Smooth muscle cell of bladder (primary cell): ENCODE measurements around the gene GET3. TPM values are rescaled to one million over a fixed set of nuclear protein-coding genes. Genes with fewer than 3 reads are reported as not detected.

Experiments used
- total RNA-seq: library from RNA; depleted of rRNA; stranded (reverse); fragments of >200 nt; gene quantifications from 2 replicates; pipeline ENCODE4 v1.2.3, GENCODE V29; 2014

GET3 gene
- total RNA-seq = 101 and 118 TPM in 2 replicates

GRCh38 chr19:12736995-12737834 is at the start of gene GET3:
Gene GET3, plus strand, starts transcription at chr19:12737497. Its CDS starts 9 bp downstream, at chr19:12737506.

GRCh38 chr19:12696366-12697335 is 40.6 kb upstream of the GET3 start, which contains the start of gene FBXW9:
Gene FBXW9, minus strand, starts transcription at chr19:12696631. Its CDS starts 50 bp downstream, at chr19:12696581.

GRCh38 chr19:12723641-12724426 is 13.5 kb upstream of the GET3 start, which contains the start of gene TNPO2:
Gene TNPO2, minus strand, starts transcription at chr19:12723932. Its CDS starts 2,955 bp downstream, at chr19:12720977.

GRCh38 chr19:12751635-12752034 is 14.3 kb downstream of the GET3 start, which contains the start of gene BEST2:
Gene BEST2, plus strand, starts transcription at chr19:12751791. Its CDS starts 802 bp downstream, at chr19:12752593.

GRCh38 chr19:12774588-12775555 is 37.6 kb downstream of the GET3 start, which contains the start of gene HOOK2:
Gene HOOK2, minus strand, starts transcription at chr19:12775552. Its CDS starts 103 bp downstream, at chr19:12775449.

GRCh38 chr19:12791345-12792050 is 54.2 kb downstream of the GET3 start, which contains the start of gene JUNB:
Gene JUNB, plus strand, starts transcription at chr19:12791486. Its CDS starts 286 bp downstream, at chr19:12791772.

Other genes with a start within 250 kb of the GET3 start
- gene ZNF564, start 186.0 kb upstream of the GET3 start, total RNA-seq = 6.8 and 11.4 TPM in 2 replicates
- gene ZNF490, start 126.7 kb upstream of the GET3 start, total RNA-seq = 7.7 and 8.9 TPM in 2 replicates
- 11.2 and 14.1 TPM in 2 replicates for gene ZNF791, start 126.6 kb upstream of the GET3 start, total RNA-seq
- 20.9 and 24.9 TPM in 2 replicates for gene MAN2B1, start 70.8 kb upstream of the GET3 start, total RNA-seq
- gene WDR83, start 70.7 kb upstream of the GET3 start, total RNA-seq = 8.8 and 11.3 TPM in 2 replicates
- 55.9 and 65.4 TPM in 2 replicates for gene DHPS, start 55.6 kb upstream of the GET3 start, total RNA-seq
- gene GNG14, start 49.5 kb upstream of the GET3 start, total RNA-seq = not detected in 2 replicates
- 4.3 and 4.6 TPM in 2 replicates for gene FBXW9, start 40.9 kb upstream of the GET3 start, total RNA-seq
- 19.8 and 27.3 TPM in 2 replicates for gene TNPO2, start 13.6 kb upstream of the GET3 start, total RNA-seq
- 140 and 192 TPM in 2 replicates for gene TRIR, start 2.8 kb upstream of the GET3 start, total RNA-seq
- gene BEST2, start 14.3 kb downstream of the GET3 start, total RNA-seq = not detected in 2 replicates
- gene HOOK2, start 38.1 kb downstream of the GET3 start, total RNA-seq = 15.8 and 21.2 TPM in 2 replicates
- 61.4 and 83.8 TPM in 2 replicates for gene JUNB, start 54.0 kb downstream of the GET3 start, total RNA-seq
- 244 and 259 TPM in 2 replicates for gene PRDX2, start 64.3 kb downstream of the GET3 start, total RNA-seq
- gene THSD8, start 64.6 kb downstream of the GET3 start, total RNA-seq = 0.46 TPM in 1 of 2 replicates, not detected in the other
- gene RNASEH2A, start 69.1 kb downstream of the GET3 start, total RNA-seq = 6.5 and 7.3 TPM in 2 replicates
- not detected in 2 replicates for gene RTBDN, start 97.1 kb downstream of the GET3 start, total RNA-seq
- 0.18 and 0.28 TPM in 2 replicates for gene MAST1, start 101.0 kb downstream of the GET3 start, total RNA-seq
- 30.4 and 35.7 TPM in 2 replicates for gene DNASE2, start 144.0 kb downstream of the GET3 start, total RNA-seq
- 0.09 TPM in 1 of 2 replicates, not detected in the other for gene KLF1, start 149.7 kb downstream of the GET3 start, total RNA-seq
- gene GCDH, start 153.7 kb downstream of the GET3 start, total RNA-seq = 15.4 and 17.2 TPM in 2 replicates
- 0.14 TPM in 1 of 2 replicates, not detected in the other for gene SYCE2, start 181.8 kb downstream of the GET3 start, total RNA-seq
- gene FARSA, start 196.2 kb downstream of the GET3 start, total RNA-seq = 42.1 and 52.3 TPM in 2 replicates
- gene CALR, start 201.1 kb downstream of the GET3 start, total RNA-seq = 2,199 and 2,490 TPM in 2 replicates
- gene RAD23A, start 208.4 kb downstream of the GET3 start, total RNA-seq = 43.9 and 64.8 TPM in 2 replicates
- gene GADD45GIP1, start 219.7 kb downstream of the GET3 start, total RNA-seq = 25.8 and 30.0 TPM in 2 replicates
- gene DAND5, start 232.1 kb downstream of the GET3 start, total RNA-seq = not detected in 2 replicates